ENCODE measurements around the gene KRT33A.

GRCh38 chr17:41304091-41304490 lies 46.5 kb downstream of the KRT33A start:
- no peak for TF ChIP-seq CTCF (IDR thresholded peaks at IDR 0.05; ENCODE audit: low read length)
- TF ChIP-seq EZH2 (optimal IDR thresholded peaks at IDR 0.05; ENCODE audit: low read depth, low read length), result no peak

Data from MM.1S (cell line).